Body of pancreas (tissue), 4 donors: ENCODE measurements around the gene WDR1. TPM values are rescaled to one million over a fixed set of nuclear protein-coding genes. Genes with fewer than 3 reads are reported as not detected.

Source experiments
- ATAC-seq: fragments of 150-250 bp; one replicate; pipeline ENCODE4 v1.9.1; 2016
- DNase-seq, 4 donors: peaks; one replicate each; pipeline ENCODE4 v3.0.0-alpha.2; 2019
- H3K27ac ChIP-seq, 4 donors: fragments of 200-600 bp; sonication (generic); 1 replicate in 3 of 4; 2 replicates in 1 of 4; pipeline versions ENCODE4 v1.5.1 to v1.6.1; 2016 to 2019; ENCODE audit warnings: mild to moderate bottlenecking in 1 of 4, mixed read lengths in 1 of 4, moderate library complexity in 1 of 4
- H3K27me3 ChIP-seq, 2 donors: fragments of 200-600 bp; sonication (generic); one replicate each; pipeline ENCODE4 v1.6.0; 2016; ENCODE audit warnings: mild to moderate bottlenecking in 1 of 2
- H3K36me3 ChIP-seq, 2 donors: fragments of 200-600 bp; sonication (generic); replicated peaks in 1 of 2; 2 replicates each; pipeline ENCODE4 v1.5.1; 2016; ENCODE audit warnings: low read depth in 2 of 2; ENCODE audit not compliant: insufficient read depth in 1 of 2
- H3K4me1 ChIP-seq: fragments of 200-600 bp; sonication (generic); one replicate; pipeline ENCODE4 v1.6.0; 2016
- H3K4me3 ChIP-seq, 2 donors: fragments of 200-600 bp; sonication (generic); 1 replicate in 1 of 2; 2 replicates in 1 of 2; pipeline ENCODE4 v1.5.1; 2016 to 2019
- H3K9me3 ChIP-seq, 3 donors: fragments of 200-600 bp; sonication (generic); 1 replicate in 2 of 3; 2 replicates in 1 of 3; pipeline ENCODE4 v1.5.1; 2016
- CTCF ChIP-seq, 7 experiments: fragments of 450-650 bp in 4 of 7; fragments of 200-600 bp in 3 of 7; sonication (generic) in 3 of 7; IDR thresholded peaks; one replicate each; pipeline ENCODE4 v1.5.1; 2016 to 2019; ENCODE audit warnings: antibody characterized with exemption in 7 of 7
- POLR2A ChIP-seq, 3 donors: fragments of 450-650 bp; IDR thresholded peaks; one replicate each; pipeline ENCODE4 v1.6.1; 2016; ENCODE audit warnings: antibody characterized with exemption in 3 of 3, mild to moderate bottlenecking in 2 of 3
- whole genome bisulfite sequencing, 2 donors: methylation state at CpG; one replicate each; pipeline ENCODE4 v1.1.5; 2017; 5-methylcytosine and 5-hydroxymethylcytosine counted together
- intact Hi-C: fragments of 100-400 bp; cut with DNase I; formaldehyde crosslinking; loops from one replicate; pipeline ENCODE4 v1.15.1; 2023
- total RNA-seq, 2 donors: library from RNA; depleted of rRNA; stranded (reverse); fragments of >200 nt; gene quantifications; one replicate each; pipeline ENCODE4 v1.1.0, GENCODE V29; 2016

The WDR1 gene
- total RNA-seq, 2 donors from 2014 or later, result 46.1 to 51.9 TPM

- DNase-seq, result peak in 2 of 4 donors; percentile 3 to 9
These were observed 37.9 kb downstream of the WDR1 start for GRCh38 chr4:10078481-10079233.

GRCh38 chr4:10077483-10078335 is 38.9 kb downstream of the WDR1 start:
- 81 to 85% methylated on average over 17 to 29 of the region's 38 CpGs for WGBS, 2 donors
- Histone ChIP-seq H3K4me1 (no peaks in the 10 kb centered on the region), H3K36me3 (peaks cover 8 to 64% of the 10 kb centered on the region in 2 donors), H3K27me3 (no peaks in the 10 kb centered on the region), H3K27ac (no peak overlapping the region), H3K4me3 (no peak overlapping the region), H3K9me3 (no peaks in the 10 kb centered on the region)
- ATAC-seq (peak; percentile 38), DNase-seq (peak in 3 of 4 donors; percentile 5 to 15 (median 13))
- intact Hi-C loops, result no loop called here
- no peak for TF ChIP-seq POLR2A (IDR thresholded peaks at IDR 0.05)
- no peak for TF ChIP-seq CTCF (IDR thresholded peaks at IDR 0.05)

More at GRCh38 chr4:10078481-10079233, 37.9 kb downstream of the WDR1 start:
- no peaks in the 10 kb centered on the region for H3K9me3 ChIP-seq
- H3K36me3 ChIP-seq, result peaks cover 8 to 66% of the 10 kb centered on the region in 2 donors
- TF ChIP-seq POLR2A (IDR thresholded peaks at IDR 0.05), result no peak
- no peak for TF ChIP-seq CTCF (IDR thresholded peaks at IDR 0.05)
- ATAC-seq, result no peak
- H3K4me3 ChIP-seq, result no peak overlapping the region
- no peak overlapping the region for H3K27ac ChIP-seq
- intact Hi-C loops, result no loop called here
- WGBS, 2 donors, result 91 to 98% methylated on average over 10 to 25 of the region's 26 CpGs
- no peaks in the 10 kb centered on the region for H3K4me1 ChIP-seq
- H3K27me3 ChIP-seq, result no peaks in the 10 kb centered on the region

- WGBS, 2 donors, result 86% methylated on average over 8 to 9 of the region's 9 CpGs
- Histone ChIP-seq H3K9me3 (no peaks in the 10 kb centered on the region), H3K4me3 (no peak overlapping the region), H3K36me3 (peaks cover 8 to 60% of the 10 kb centered on the region in 2 donors), H3K27ac (no peak overlapping the region), H3K4me1 (no peaks in the 10 kb centered on the region), H3K27me3 (no peaks in the 10 kb centered on the region)
- peak in 3 of 4 donors; percentile 2 to 8 (median 8) for DNase-seq
- intact Hi-C loops, result no loop called here
- TF ChIP-seq CTCF (IDR thresholded peaks at IDR 0.05) (no peak), POLR2A (IDR thresholded peaks at IDR 0.05) (no peak)
- no peak for ATAC-seq
These were observed 39.5 kb downstream of the WDR1 start for GRCh38 chr4:10077076-10077475.

GRCh38 chr4:10075953-10076391 is 40.6 kb downstream of the WDR1 start:
- Histone ChIP-seq H3K27me3 (no peaks in the 10 kb centered on the region), H3K27ac (no peak overlapping the region), H3K9me3 (no peaks in the 10 kb centered on the region), H3K4me3 (no peak overlapping the region), H3K4me1 (no peaks in the 10 kb centered on the region), H3K36me3 (peaks cover 8 to 53% of the 10 kb centered on the region in 2 donors)
- TF ChIP-seq POLR2A (IDR thresholded peaks at IDR 0.05) (no peak), CTCF (IDR thresholded peaks at IDR 0.05) (no peak)
- intact Hi-C loops, result no loop called here
- ATAC-seq (no peak), DNase-seq (peak in 3 of 4 donors; percentile 3 to 11 (median 7))
- 47 to 81% methylated on average over 3 to 11 of the region's 11 CpGs for WGBS, 2 donors
